K562 (cell line): ENCODE measurements around the gene DYNLT2. TPM values are rescaled to one million over a fixed set of nuclear protein-coding genes. Genes with fewer than 3 reads are reported as not detected.

Experiments
- AFF1 ChIP-seq, 2 experiments: fragments of 450-650 bp; IDR thresholded peaks; 2 replicates each; pipeline ENCODE4 v1.6.1; 2018; ENCODE audit warnings: mild to moderate bottlenecking in 2 of 2, low read depth in 1 of 2; ENCODE audit not compliant: partially characterized antibody in 2 of 2
- ATF1 ChIP-seq, 2 experiments: fragments of 450-650 bp in 1 of 2; IDR thresholded peaks; 2 replicates each; pipeline ENCODE4 v1.6.1; 2016; ENCODE audit warnings: missing compliant biosample characterization in 1 of 2, missing genetic modification characterization in 1 of 2
- ATF6 ChIP-seq: sonication (generic); formaldehyde crosslinking; IDR thresholded peaks from 2 replicates; pipeline ENCODE4 v1.4.0; 2020; ENCODE audit warnings: mild to moderate bottlenecking, missing genetic modification reagents
- ELF4 ChIP-seq: fragments of 450-650 bp; formaldehyde crosslinking; IDR thresholded peaks from 2 replicates; pipeline ENCODE4 v1.4.0; 2022; ENCODE audit warnings: missing genetic modification characterization
- ETS1 ChIP-seq: conservative IDR thresholded peaks from 2 replicates; pipeline ENCODE4 v1.6.1; 2011; ENCODE audit warnings: low read depth, mild to moderate bottlenecking, low read length; ENCODE audit not compliant: control insufficient read depth
- KLF10 ChIP-seq: fragments of 250-450 bp; sonication (Bioruptor Pico); IDR thresholded peaks from 2 replicates; pipeline ENCODE4 v1.6.1; 2021; ENCODE audit warnings: matching md5 sums
- MAX ChIP-seq: sonication (generic); formaldehyde crosslinking; IDR thresholded peaks from 2 replicates; pipeline ENCODE4 v1.9.0; 2022; ENCODE audit warnings: mild to moderate bottlenecking, missing genetic modification reagents
- RBM25 ChIP-seq: fragments of 200-400 bp; formaldehyde crosslinking; IDR thresholded peaks from 2 replicates; pipeline ENCODE4 v1.6.1; 2018; ENCODE audit warnings: low read length, low read depth, moderate library complexity; ENCODE audit not compliant: severe bottlenecking
- RNF219 ChIP-seq: fragments of 250-450 bp; sonication (Bioruptor Pico); IDR thresholded peaks from 2 replicates; pipeline ENCODE4 v1.5.0; 2022; ENCODE audit warnings: mild to moderate bottlenecking
- SAFB ChIP-seq: fragments of 200-400 bp; formaldehyde crosslinking; IDR thresholded peaks from 2 replicates; pipeline ENCODE4 v1.6.1; 2017; ENCODE audit warnings: low read depth, low read length, borderline replicate concordance
- SMARCB1 ChIP-seq: IDR thresholded peaks from 2 replicates; pipeline ENCODE4 v1.6.1; 2011; ENCODE audit warnings: improper control_type of control experiment, low read depth; ENCODE audit not compliant: insufficient read length
- TAF15 ChIP-seq: fragments of 200-400 bp; formaldehyde crosslinking; IDR thresholded peaks from 2 replicates; pipeline ENCODE4 v1.6.1; 2017; ENCODE audit warnings: mild to moderate bottlenecking, low read depth, low read length, moderate library complexity
- TBL1XR1 ChIP-seq, 2 experiments: IDR thresholded peaks; 2 replicates each; pipeline ENCODE4 v1.6.1; 2012; ENCODE audit warnings: improper control_type of control experiment in 2 of 2, low read length in 2 of 2, mild to moderate bottlenecking in 1 of 2
- TEAD2 ChIP-seq: fragments of 450-650 bp; IDR thresholded peaks from 2 replicates; pipeline ENCODE4 v1.6.1; 2016; ENCODE audit warnings: missing genetic modification characterization, control low read depth, missing compliant biosample characterization
- polyA plus RNA-seq, 8 experiments: library from polyadenylated mRNA; depleted of rRNA in 4 of 8; stranded (reverse) in 5 of 8; unstranded in 3 of 8; fragments of >200 nt; fragmentation: Nextera tagmentation in 2 of 8; fragmentation: Illumina TruSeq in 1 of 8; extraction: Ambion mirVana in 2 of 8; extraction: Trizol in 1 of 8; gene quantifications; 2 replicates each; pipeline versions ENCODE4 v1.2.1 to v1.2.3, GENCODE V29; 2011 to 2014; ENCODE audit warnings: inconsistent platforms in 1 of 8, missing spikeins in 1 of 8
- total RNA-seq, 7 experiments: library from RNA; depleted of rRNA in 6 of 7; stranded (reverse); fragments of >200 nt in 6 of 7; fragmentation: Illumina TruSeq in 2 of 7; extraction: Trizol in 2 of 7; gene quantifications; 2 replicates each; pipeline versions ENCODE4 v1.2.1 to v1.2.3, GENCODE V29; 2011 to 2021; ENCODE audit warnings: low replicate concordance in 1 of 7

DYNLT2 gene
- total and polyA plus RNA-seq, 9 of the 15 experiments (the other 6 are each of a cell fraction or from before 2014, with no cell fraction given): 2.0 to 12.8 (median 6.3) TPM

GRCh38 chr6:169725125-169726048 is 26.0 kb downstream of the DYNLT2 start (continued):
- TF ChIP-seq ATF6 (CRISPR knock-in tag) (no peak), TEAD2 (no peak), SAFB (no peak), SMARCB1 (no peak), ATF1 (CRISPR knock-in tag; IDR thresholded peaks at IDR 0.05) (no peak), ATF1 (tag; IDR thresholded peaks at IDR 0.05) (peak; percentile 89), ELF4 (CRISPR knock-in tag) (no peak), KLF10 (CRISPR knock-in tag) (no peak), AFF1 (IDR thresholded peaks at IDR 0.05; ENCODE audit: low read depth in 1 of 2, partially characterized antibody in 2 of 2) (peak in 1 of 2 experiments; percentile 45), RBM25 (no peak), TAF15 (no peak), ETS1 (no peak), RNF219 (no peak), TBL1XR1 (IDR thresholded peaks at IDR 0.05; ENCODE audit: low read length in 2 of 2) (peak in 1 of 2 experiments; percentile 73; a peak in 2 of 4 replicates), MAX (peak; percentile 16; the same call in 1 of the 2 replicates)
